HuH-7 (cell line): ENCODE data around the gene PFAS.
"Not testable (repeated sequence)": the region's sequence is repeated elsewhere in the genome, so short reads cannot be mapped to it uniquely, and the experiment has no call there.

Source experiments
- DNase-seq: peaks from one replicate; pipeline ENCODE4 v3.0.0; 2011; ENCODE audit warnings: low spot score

PFAS gene

GRCh38 chr17:8248751-8249607 is at the start of gene PFAS:
PFAS (plus strand) TSS chr17:8249289; CDS start chr17:8253938, 4,649 bp downstream.
- peak; percentile 80 for DNase-seq

- DNase-seq: no peak
These were observed 44.1 kb upstream of the PFAS start for GRCh38 chr17:8204761-8205555.

GRCh38 chr17:8206536-8206935 is 42.6 kb upstream of the PFAS start:
- DNase-seq: no peak

DNA sequence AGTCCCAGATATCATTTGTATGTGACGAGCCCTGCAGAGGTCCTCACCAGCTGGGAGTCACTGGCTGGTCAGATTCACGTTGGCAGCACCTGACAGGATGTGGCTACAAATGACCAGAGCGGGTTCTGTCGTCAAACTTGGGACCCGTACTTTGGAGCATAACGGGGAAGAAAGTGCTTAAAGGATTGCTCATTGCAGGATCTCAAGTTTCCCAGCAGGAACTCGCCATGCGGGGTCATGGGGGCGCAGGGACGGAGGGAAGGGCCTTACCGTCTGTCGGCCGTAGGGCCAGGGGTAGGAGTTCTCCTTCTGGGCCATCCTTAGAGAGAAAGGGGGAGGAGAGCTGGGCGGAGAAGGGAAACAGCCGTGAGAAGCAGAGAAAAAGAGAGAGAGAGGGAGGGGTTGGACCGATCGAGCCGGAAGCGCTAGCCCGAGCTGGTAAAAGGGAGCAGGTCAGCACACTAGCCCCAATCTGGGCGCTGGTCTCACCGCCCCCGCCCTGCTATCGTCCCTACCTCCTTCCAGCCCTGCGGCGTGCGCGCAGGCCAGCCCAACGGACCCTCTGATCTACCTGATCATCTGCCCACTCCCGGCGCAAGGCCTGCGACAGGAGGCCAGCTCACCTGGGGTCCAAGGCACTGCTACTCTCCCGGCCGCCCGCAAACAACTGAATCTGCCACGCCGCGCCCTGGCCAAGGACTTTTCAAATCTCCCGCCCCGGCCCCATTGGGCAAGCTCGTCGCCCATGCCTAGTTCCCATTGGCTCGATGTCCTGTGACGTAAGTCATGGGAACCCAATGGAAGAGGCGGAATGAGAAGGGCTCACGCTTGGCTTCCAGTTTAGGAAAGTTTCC is 39.0 kb upstream of the PFAS start, which contains the start of gene AURKB:
Gene AURKB, minus strand, starts transcription at position 669 of the 854 bp plus-strand sequence. Its CDS starts 351 bp downstream, at position 318.
- DNase-seq: peak; percentile 87

DNA sequence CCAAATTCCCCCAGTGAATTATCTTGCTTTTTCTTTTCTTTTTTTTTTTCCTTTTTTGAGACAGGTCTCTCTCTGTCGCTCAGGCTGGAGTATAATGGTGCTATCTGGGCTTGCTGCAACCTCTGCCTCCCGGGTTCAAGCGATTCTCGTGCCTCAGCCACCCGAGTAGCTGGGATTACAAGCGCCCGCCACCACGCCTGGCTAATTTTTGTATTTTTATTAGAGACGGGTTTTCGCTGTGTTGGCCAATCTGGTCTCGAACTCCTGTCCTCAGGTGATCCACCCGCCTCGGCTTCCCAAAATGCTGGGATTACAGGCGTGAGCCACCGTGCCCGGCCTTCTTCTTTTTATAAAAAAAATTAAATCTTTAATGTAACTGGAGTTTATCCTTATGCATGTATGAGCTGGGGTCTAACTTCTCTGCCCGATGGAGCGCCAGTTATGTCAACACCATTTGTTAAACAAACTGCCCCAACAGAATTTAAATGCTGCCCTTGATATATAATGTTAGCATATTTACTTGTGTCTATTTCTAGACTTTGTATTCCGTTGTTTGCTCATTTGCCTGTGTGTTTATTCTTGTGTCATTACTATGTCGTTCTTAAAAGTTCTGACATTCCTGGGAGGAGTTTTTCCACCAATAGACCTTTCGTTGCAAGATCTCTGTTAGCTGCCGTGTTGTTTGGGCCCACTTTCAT is 38.2 kb upstream of the PFAS start:
- DNase-seq: no peak

- no peak for DNase-seq
These were observed 36.5 kb upstream of the PFAS start for GRCh38 chr17:8212312-8213180.

GRCh38 chr17:8214000-8214399 is 35.1 kb upstream of the PFAS start:
- DNase-seq: not testable (repeated sequence)

DNA sequence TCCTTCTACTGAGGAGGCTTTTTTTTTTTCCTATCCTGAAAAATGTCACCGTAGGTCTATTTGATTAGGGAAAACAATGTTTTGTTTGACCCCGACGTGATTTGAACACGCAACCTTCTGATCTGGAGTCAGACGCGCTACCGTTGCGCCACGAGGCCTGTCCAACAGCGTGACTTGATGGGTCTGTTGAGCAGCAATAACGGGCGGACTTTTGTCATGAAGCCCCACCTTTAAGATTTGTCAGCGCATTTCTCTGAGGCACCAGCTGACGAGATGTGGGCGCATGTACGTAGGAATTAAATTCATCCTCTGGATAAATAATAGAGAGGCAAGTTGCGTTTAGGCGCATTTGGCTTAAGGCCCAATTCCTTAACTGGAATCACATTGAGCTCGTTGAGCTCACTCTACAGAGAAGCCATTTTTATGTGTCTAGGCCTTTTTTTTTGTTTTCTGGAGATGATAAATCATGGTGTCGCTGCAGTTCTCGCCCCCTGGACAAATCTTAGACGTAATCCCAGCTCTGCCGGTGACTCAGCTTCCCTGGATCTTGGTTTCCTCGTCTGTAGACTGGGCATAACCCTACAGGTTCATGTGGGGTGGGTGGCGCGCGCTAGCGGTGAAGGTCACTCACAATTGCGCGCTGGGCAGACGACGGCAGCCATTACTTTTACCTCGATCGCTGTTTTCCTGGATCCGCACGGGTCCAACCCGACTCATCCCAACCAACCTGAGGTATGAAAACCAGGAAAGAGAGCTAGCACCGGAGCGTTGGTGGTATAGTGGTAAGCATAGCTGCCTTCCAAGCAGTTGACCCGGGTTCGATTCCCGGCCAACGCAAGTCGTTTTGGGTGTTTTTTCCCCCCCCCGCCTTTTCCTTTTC is 28.1 kb upstream of the PFAS start:
- DNase-seq: no peak

GRCh38 chr17:8221663-8222379 is 27.3 kb upstream of the PFAS start:
- no peak for DNase-seq

GRCh38 chr17:8222380-8222629 is 26.8 kb upstream of the PFAS start:
- DNase-seq: no peak

GRCh38 chr17:8222630-8223355 is 26.3 kb upstream of the PFAS start:
- no peak for DNase-seq

GRCh38 chr17:8223356-8224126 is 25.5 kb upstream of the PFAS start:
- no peak for DNase-seq

DNA sequence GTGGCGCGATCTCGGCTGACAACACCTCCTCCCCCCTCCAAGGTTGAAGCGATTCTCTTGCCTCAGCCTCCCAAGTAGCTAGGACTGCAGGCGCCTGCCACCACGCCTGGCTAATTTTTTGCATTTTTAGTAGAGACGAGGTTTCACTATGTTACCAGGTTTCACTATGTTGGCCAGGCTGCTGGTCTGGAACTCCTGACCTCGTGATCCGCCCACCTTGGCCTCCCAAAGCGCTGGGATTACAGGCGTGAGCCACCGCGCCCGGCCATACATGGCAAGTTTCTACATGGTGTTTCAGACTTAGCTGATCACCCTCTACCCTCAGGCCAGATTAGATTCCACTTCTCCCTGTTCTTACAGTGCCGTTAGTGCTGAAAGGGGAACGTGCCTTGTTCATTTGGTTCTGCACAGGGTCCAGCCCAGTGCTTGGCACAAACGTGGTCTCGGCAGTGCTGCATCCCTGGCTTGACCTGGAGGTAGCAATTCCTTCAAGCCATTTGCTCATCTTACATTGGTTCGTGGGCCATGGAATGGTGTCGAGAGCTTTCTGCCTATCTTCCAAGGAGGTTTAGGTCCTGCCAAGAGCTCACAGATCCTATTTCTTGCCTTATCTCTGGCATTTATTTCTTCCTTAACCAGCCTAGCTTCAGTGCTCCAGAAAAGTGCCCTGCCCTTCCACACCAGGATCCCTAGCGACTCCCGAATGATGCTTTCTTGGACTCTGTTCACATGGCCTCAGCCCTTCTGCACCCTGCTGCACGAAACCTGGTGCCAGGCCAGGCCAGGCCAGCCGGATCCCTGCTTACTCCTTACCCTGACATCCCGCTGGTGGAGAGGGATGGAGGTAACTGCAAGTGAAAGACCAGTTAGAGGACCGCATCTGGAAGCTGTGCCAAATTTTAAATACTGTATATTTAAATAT is 23.9 kb upstream of the PFAS start:
- no peak for DNase-seq

- DNase-seq: no peak
These were observed 23.1 kb upstream of the PFAS start for GRCh38 chr17:8225813-8226535.

GRCh38 chr17:8226536-8227237 is 22.4 kb upstream of the PFAS start:
- no peak for DNase-seq
